A549 (cell line): Measurements from ENCODE around the gene ACE. TPM values are rescaled to one million over a fixed set of nuclear protein-coding genes. Genes with fewer than 3 reads are reported as not detected.

Experiments
- CBX2 ChIP-seq: fragments of 200-600 bp; sonication (generic); IDR thresholded peaks from 2 replicates; pipeline ENCODE4 v1.6.1; 2016; ENCODE audit warnings: low read depth, mild to moderate bottlenecking, borderline replicate concordance
- CHD2 ChIP-seq: fragments of 150-350 bp; IDR thresholded peaks from 2 replicates; pipeline ENCODE4 v1.6.1; 2014; ENCODE audit warnings: low read length; ENCODE audit not compliant: partially characterized antibody
- CHD4 ChIP-seq: fragments of 200-600 bp; sonication (generic); IDR thresholded peaks from 2 replicates; pipeline ENCODE4 v1.6.1; 2016; ENCODE audit warnings: antibody characterized with exemption, mild to moderate bottlenecking, borderline replicate concordance
- EHMT2 ChIP-seq: fragments of 200-600 bp; sonication (generic); IDR thresholded peaks from 2 replicates; pipeline ENCODE4 v1.6.1; 2016; ENCODE audit warnings: antibody characterized with exemption, low read depth, mild to moderate bottlenecking, moderate library complexity
- FOSB ChIP-seq: fragments of 250-450 bp; sonication (Bioruptor Pico); IDR thresholded peaks from 2 replicates; pipeline ENCODE4 v1.5.0; 2020; ENCODE audit warnings: mild to moderate bottlenecking, moderate library complexity
- FOSL2 ChIP-seq, 2 experiments: fragments of 450-650 bp in 1 of 2; fragments of >200 bp in 1 of 2; sonication (Bioruptor Twin) in 1 of 2; formaldehyde crosslinking; IDR thresholded peaks; 2 replicates each; pipeline versions ENCODE4 v1.5.0 to v1.6.1; 2016 to 2020; ENCODE audit warnings: mild to moderate bottlenecking in 1 of 2, moderate library complexity in 1 of 2
- FOXS1 ChIP-seq: fragments of 250-450 bp; sonication (Bioruptor Pico); IDR thresholded peaks from 2 replicates; pipeline ENCODE4 v1.5.0; 2020; ENCODE audit warnings: mild to moderate bottlenecking, moderate library complexity
- HOXA7 ChIP-seq: fragments of 250-450 bp; sonication (Bioruptor Pico); IDR thresholded peaks from 2 replicates; pipeline ENCODE4 v1.5.0; 2020; ENCODE audit warnings: mild to moderate bottlenecking, moderate library complexity
- KDM1A ChIP-seq: fragments of 200-600 bp; sonication (generic); IDR thresholded peaks from 2 replicates; pipeline ENCODE4 v1.6.1; 2016; ENCODE audit warnings: low read depth, mild to moderate bottlenecking
- MYC ChIP-seq: IDR thresholded peaks from 2 replicates; pipeline ENCODE4 v1.6.1; 2012; ENCODE audit warnings: mild to moderate bottlenecking, inconsistent platforms, low read length, improper control_type of control experiment, borderline replicate concordance
- NFE2L2 ChIP-seq: fragments of 150-350 bp; conservative IDR thresholded peaks from 2 replicates; pipeline ENCODE4 v1.6.1; 2014; ENCODE audit warnings: low read length
- NPAS2 ChIP-seq: fragments of 250-450 bp; sonication (Bioruptor Pico); IDR thresholded peaks from 2 replicates; pipeline ENCODE4 v1.8.0; 2022; ENCODE audit warnings: mild to moderate bottlenecking, moderate library complexity, borderline replicate concordance
- PHF8 ChIP-seq: fragments of 200-600 bp; sonication (generic); IDR thresholded peaks from 2 replicates; pipeline ENCODE4 v1.6.1; 2016; ENCODE audit warnings: low read depth, mild to moderate bottlenecking, antibody characterized with exemption, moderate library complexity, borderline replicate concordance
- RARB ChIP-seq: fragments of 250-450 bp; sonication (Bioruptor Pico); IDR thresholded peaks from 2 replicates; pipeline ENCODE4 v1.8.0; 2021; ENCODE audit warnings: mild to moderate bottlenecking, moderate library complexity
- RCOR1 ChIP-seq: fragments of 150-350 bp; IDR thresholded peaks from 2 replicates; pipeline ENCODE4 v1.6.1; 2014; ENCODE audit warnings: antibody characterized with exemption, low read length, low read depth
- RFX5 ChIP-seq: fragments of 450-650 bp; IDR thresholded peaks from 2 replicates; pipeline ENCODE4 v1.7.1; 2014; ENCODE audit warnings: antibody characterized with exemption, mild to moderate bottlenecking, moderate library complexity
- SMC3 ChIP-seq: fragments of >200 bp; sonication (Bioruptor Twin); formaldehyde crosslinking; IDR thresholded peaks from 3 replicates; pipeline ENCODE4 v1.6.1; 2018; ENCODE audit warnings: inconsistent platforms
- SREBF2 ChIP-seq: fragments of 450-650 bp; IDR thresholded peaks from 2 replicates; pipeline ENCODE4 v1.6.1; 2014; ENCODE audit warnings: mild to moderate bottlenecking, moderate library complexity
- TFCP2L1 ChIP-seq: fragments of 250-450 bp; sonication (Bioruptor Pico); IDR thresholded peaks from 2 replicates; pipeline ENCODE4 v1.5.0; 2021; ENCODE audit warnings: mild to moderate bottlenecking
- ZNF302 ChIP-seq: fragments of 250-450 bp; sonication (Bioruptor Pico); IDR thresholded peaks from 2 replicates; pipeline ENCODE4 v1.9.0; 2021; ENCODE audit warnings: inconsistent platforms, mild to moderate bottlenecking, moderate library complexity
- ZSCAN20 ChIP-seq: fragments of 250-450 bp; sonication (Bioruptor Pico); IDR thresholded peaks from 2 replicates; pipeline ENCODE4 v1.8.0; 2022; ENCODE audit warnings: mild to moderate bottlenecking, moderate library complexity
- polyA plus RNA-seq, 4 experiments: library from polyadenylated mRNA; depleted of rRNA in 3 of 4; stranded (reverse); fragments of >200 nt; fragmentation: RNase III in 1 of 4; extraction: RNeasy Plus Mini Kit Qiagen cat#74134 plus additional on column Dnase treatment in 1 of 4; gene quantifications; 2 replicates in 3 of 4; 3 replicates in 1 of 4; pipeline ENCODE4 v1.2.3, GENCODE V29; 2011 to 2017
- TF ChIP-seq, protein P1 (sequence below): fragments of >200 bp; sonication (Bioruptor Twin); formaldehyde crosslinking; IDR thresholded peaks from 2 replicates; pipeline ENCODE4 v1.6.1; 2016
- TF ChIP-seq, protein P2 (sequence below): fragments of 200-600 bp; sonication (generic); IDR thresholded peaks from 2 replicates; pipeline ENCODE4 v1.6.1; 2016; ENCODE audit warnings: antibody characterized with exemption, mild to moderate bottlenecking, moderate library complexity
- TF ChIP-seq, protein P3 (sequence below): fragments of 250-450 bp; sonication (Bioruptor Pico); IDR thresholded peaks from 2 replicates; pipeline ENCODE4 v1.5.0; 2020; ENCODE audit warnings: low read depth, mild to moderate bottlenecking, moderate library complexity
- TF ChIP-seq, protein P4 (sequence below): IDR thresholded peaks from 2 replicates; pipeline ENCODE4 v1.6.1; 2012
- TF ChIP-seq, protein P5 (sequence below): IDR thresholded peaks from 2 replicates; pipeline ENCODE4 v1.6.1; 2012; ENCODE audit warnings: low read depth, borderline replicate concordance

The ACE gene
- polyA plus RNA-seq, 2 of the 4 experiments (the other 2 are of a cell fraction) = 0.22 to 0.52 TPM

DNA sequence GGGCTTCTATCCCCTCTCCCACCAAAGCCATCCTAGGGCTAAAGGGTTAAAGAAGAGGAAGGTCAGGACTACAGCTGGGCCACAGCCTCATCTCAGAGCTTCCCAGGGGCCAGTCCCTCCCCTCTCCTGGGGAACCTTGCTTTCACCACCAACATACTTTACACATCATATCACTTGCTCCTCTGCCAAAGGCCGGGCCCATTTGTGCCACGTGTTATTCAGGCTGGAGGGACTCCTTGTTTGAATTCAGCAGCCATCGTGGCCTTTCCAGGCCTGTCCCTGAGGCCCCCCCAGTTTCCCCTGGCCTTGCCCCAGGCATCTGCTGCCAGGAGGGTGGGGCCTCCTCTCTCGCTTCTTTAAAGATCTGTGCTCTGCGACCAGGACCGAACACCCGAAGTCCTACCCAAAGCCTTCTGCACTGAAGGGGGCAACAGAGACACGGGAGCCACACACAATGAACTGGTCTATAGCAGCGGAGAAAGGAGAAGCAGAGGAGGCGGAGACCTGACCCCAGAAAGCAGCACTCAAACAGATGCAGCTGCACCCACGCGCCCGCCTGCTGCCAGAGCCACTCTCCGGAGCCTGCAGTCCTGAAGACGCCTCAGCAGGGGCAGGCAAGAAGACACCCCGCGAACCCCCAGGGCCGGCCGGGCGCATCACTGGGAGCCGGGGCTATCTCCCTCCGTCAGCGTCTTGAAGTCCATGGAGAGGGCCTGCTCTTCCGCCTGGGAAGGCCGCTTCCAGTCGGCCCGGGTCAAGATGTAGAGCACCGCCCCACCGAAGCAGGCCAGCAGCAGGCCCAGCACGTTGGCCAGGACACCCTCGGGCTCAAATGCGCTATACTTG lies 42.9 kb upstream of the ACE start (continued):
- TF ChIP-seq PHF8 = no peak
- no peak for TF ChIP-seq ZNF302 (CRISPR knock-in tag)
- TF ChIP-seq, protein P1, sequence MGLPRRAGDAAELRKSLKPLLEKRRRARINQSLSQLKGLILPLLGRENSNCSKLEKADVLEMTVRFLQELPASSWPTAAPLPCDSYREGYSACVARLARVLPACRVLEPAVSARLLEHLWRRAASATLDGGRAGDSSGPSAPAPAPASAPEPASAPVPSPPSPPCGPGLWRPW = no peak
- TF ChIP-seq RFX5 = no peak
- no peak for TF ChIP-seq MYC
- TF ChIP-seq TFCP2L1 (CRISPR knock-in tag) = no peak
- TF ChIP-seq HOXA7 (CRISPR knock-in tag) = no peak
- TF ChIP-seq ZSCAN20 (CRISPR knock-in tag) = no peak
- TF ChIP-seq, protein P2, sequence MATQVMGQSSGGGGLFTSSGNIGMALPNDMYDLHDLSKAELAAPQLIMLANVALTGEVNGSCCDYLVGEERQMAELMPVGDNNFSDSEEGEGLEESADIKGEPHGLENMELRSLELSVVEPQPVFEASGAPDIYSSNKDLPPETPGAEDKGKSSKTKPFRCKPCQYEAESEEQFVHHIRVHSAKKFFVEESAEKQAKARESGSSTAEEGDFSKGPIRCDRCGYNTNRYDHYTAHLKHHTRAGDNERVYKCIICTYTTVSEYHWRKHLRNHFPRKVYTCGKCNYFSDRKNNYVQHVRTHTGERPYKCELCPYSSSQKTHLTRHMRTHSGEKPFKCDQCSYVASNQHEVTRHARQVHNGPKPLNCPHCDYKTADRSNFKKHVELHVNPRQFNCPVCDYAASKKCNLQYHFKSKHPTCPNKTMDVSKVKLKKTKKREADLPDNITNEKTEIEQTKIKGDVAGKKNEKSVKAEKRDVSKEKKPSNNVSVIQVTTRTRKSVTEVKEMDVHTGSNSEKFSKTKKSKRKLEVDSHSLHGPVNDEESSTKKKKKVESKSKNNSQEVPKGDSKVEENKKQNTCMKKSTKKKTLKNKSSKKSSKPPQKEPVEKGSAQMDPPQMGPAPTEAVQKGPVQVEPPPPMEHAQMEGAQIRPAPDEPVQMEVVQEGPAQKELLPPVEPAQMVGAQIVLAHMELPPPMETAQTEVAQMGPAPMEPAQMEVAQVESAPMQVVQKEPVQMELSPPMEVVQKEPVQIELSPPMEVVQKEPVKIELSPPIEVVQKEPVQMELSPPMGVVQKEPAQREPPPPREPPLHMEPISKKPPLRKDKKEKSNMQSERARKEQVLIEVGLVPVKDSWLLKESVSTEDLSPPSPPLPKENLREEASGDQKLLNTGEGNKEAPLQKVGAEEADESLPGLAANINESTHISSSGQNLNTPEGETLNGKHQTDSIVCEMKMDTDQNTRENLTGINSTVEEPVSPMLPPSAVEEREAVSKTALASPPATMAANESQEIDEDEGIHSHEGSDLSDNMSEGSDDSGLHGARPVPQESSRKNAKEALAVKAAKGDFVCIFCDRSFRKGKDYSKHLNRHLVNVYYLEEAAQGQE = no peak
- TF ChIP-seq NFE2L2 = no peak
- no peak for TF ChIP-seq FOSL2 (IDR thresholded peaks at IDR 0.05)
- no peak for TF ChIP-seq FOSL2 (CRISPR knock-in tag; IDR thresholded peaks at IDR 0.05)
- TF ChIP-seq, protein P3, sequence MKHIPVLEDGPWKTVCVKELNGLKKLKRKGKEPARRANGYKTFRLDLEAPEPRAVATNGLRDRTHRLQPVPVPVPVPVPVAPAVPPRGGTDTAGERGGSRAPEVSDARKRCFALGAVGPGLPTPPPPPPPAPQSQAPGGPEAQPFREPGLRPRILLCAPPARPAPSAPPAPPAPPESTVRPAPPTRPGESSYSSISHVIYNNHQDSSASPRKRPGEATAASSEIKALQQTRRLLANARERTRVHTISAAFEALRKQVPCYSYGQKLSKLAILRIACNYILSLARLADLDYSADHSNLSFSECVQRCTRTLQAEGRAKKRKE = peak; percentile 66; the same call in 1 of the 2 replicates
- no peak for TF ChIP-seq SREBF2
- TF ChIP-seq, protein P4, sequence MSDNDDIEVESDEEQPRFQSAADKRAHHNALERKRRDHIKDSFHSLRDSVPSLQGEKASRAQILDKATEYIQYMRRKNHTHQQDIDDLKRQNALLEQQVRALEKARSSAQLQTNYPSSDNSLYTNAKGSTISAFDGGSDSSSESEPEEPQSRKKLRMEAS = peak; percentile 70; the same call in 1 of the 2 replicates
- TF ChIP-seq CHD4 = no peak
- no peak for TF ChIP-seq RARB (CRISPR knock-in tag)
- no peak for TF ChIP-seq KDM1A
- TF ChIP-seq CBX2 = no peak
- no peak for TF ChIP-seq RCOR1
- TF ChIP-seq SMC3 = no peak
- TF ChIP-seq, protein P5, sequence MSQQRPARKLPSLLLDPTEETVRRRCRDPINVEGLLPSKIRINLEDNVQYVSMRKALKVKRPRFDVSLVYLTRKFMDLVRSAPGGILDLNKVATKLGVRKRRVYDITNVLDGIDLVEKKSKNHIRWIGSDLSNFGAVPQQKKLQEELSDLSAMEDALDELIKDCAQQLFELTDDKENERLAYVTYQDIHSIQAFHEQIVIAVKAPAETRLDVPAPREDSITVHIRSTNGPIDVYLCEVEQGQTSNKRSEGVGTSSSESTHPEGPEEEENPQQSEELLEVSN = peak; percentile 55; the same call in 1 of the 2 replicates
- TF ChIP-seq NPAS2 (CRISPR knock-in tag) = no peak
- no peak for TF ChIP-seq CHD2
- TF ChIP-seq FOXS1 (CRISPR knock-in tag) = no peak
- no peak for TF ChIP-seq EHMT2
- TF ChIP-seq FOSB (CRISPR knock-in tag) = no peak
